Left lung (tissue), 10 donors: ENCODE results near the gene GPC3. TPM values are rescaled to one million over a fixed set of nuclear protein-coding genes. Genes with fewer than 3 reads are reported as not detected.

Source experiments
- ATAC-seq: fragments of 200-7000 bp; cut with Tn5 transposase; one replicate; pipeline ENCODE4 v1.9.1; 2020; ENCODE audit warnings: moderate library complexity
- DNase-seq, 4 donors: peaks; one replicate each; pipeline ENCODE4 v3.0.0-alpha.2; 2013 to 2020
- H3K27ac ChIP-seq, 2 donors: fragments of 200-600 bp; sonication (generic) in 1 of 2; one replicate each; pipeline versions ENCODE4 v1.5.0 to v1.8.0; 2020 to 2021
- H3K27me3 ChIP-seq, 2 donors: fragments of 200-600 bp; sonication (generic) in 1 of 2; one replicate each; pipeline versions ENCODE4 v1.5.0 to v1.8.0; 2020 to 2021
- H3K36me3 ChIP-seq, 2 donors: fragments of 200-600 bp; sonication (generic) in 1 of 2; one replicate each; pipeline versions ENCODE4 v1.5.0 to v1.8.0; 2020 to 2021
- H3K4me1 ChIP-seq, 2 donors: fragments of 200-600 bp; one replicate each; pipeline ENCODE4 v1.8.0; 2021
- H3K4me3 ChIP-seq, 2 donors: fragments of 200-600 bp; sonication (generic) in 1 of 2; one replicate each; pipeline versions ENCODE4 v1.5.0 to v1.8.0; 2020 to 2021; ENCODE audit warnings: mild to moderate bottlenecking in 1 of 2
- H3K9me3 ChIP-seq, 2 donors: fragments of 200-600 bp; sonication (generic) in 1 of 2; one replicate each; pipeline versions ENCODE4 v1.5.0 to v1.8.0; 2020 to 2021
- CTCF ChIP-seq, 2 donors: fragments of 200-600 bp; sonication (generic) in 1 of 2; IDR thresholded peaks; one replicate each; pipeline versions ENCODE4 v1.5.0 to v1.8.0; 2021; ENCODE audit warnings: antibody characterized with exemption in 2 of 2
- intact Hi-C, 2 donors: fragments of 100-400 bp; cut with DNase I; formaldehyde crosslinking; loops; one replicate each; pipeline versions ENCODE4 v1.11.2 to v1.14.2; 2022
- polyA plus RNA-seq, 6 donors: library from polyadenylated mRNA; unstranded; fragments of 120-200 nt; gene quantifications; one replicate each; pipeline ENCODE4 v1.2.1, GENCODE V29; 2013; ENCODE audit not compliant: insufficient read length in 6 of 6
- total RNA-seq, 2 donors: library from RNA; stranded (reverse); fragmentation: NEBNext Ultra II Directional; extraction: Animal tissue kit (Norgen Biotek cat#: 25700); gene quantifications; one replicate each; pipeline ENCODE4 v1.2.1, GENCODE V29; 2021
- donor health status: DM: no; HTN: yes; CAD: no.
- donor health status: DM: no; HTN: no; CAD: no.

Gene GPC3
- total and polyA plus RNA-seq, 8 donors = 42.1 to 581 (median 448) TPM

- H3K27ac ChIP-seq = no peak overlapping the region
- H3K9me3 ChIP-seq = no peaks in the 10 kb centered on the region
- intact Hi-C loops = no loop called here
- no peaks in the 10 kb centered on the region for H3K27me3 ChIP-seq
- DNase-seq (no peak), ATAC-seq (no peak)
- no peak for TF ChIP-seq CTCF (IDR thresholded peaks at IDR 0.05)
- no peaks in the 10 kb centered on the region for H3K36me3 ChIP-seq
- H3K4me1 ChIP-seq = no peaks in the 10 kb centered on the region
- H3K4me3 ChIP-seq = no peak overlapping the region
These were observed 488.0 kb downstream of the GPC3 start for GRCh38 chrX:133497356-133497755.

- Histone ChIP-seq H3K9me3 (no peaks in the 10 kb centered on the region), H3K4me1 (no peaks in the 10 kb centered on the region), H3K36me3 (no peaks in the 10 kb centered on the region), H3K4me3 (no peak overlapping the region), H3K27ac (no peak overlapping the region), H3K27me3 (no peaks in the 10 kb centered on the region)
- DNase-seq (peak in 1 of 4 donors; percentile 20), ATAC-seq (peak; percentile 70)
- intact Hi-C loops = no loop called here
- no peak for TF ChIP-seq CTCF (IDR thresholded peaks at IDR 0.05)
These were observed 489.7 kb downstream of the GPC3 start for GRCh38 chrX:133495464-133496391.

GRCh38 chrX:133493366-133493765, 492.0 kb downstream of the GPC3 start:
- TF ChIP-seq CTCF (IDR thresholded peaks at IDR 0.05) = no peak
- ATAC-seq (peak; percentile 50), DNase-seq (no peak)
- H3K36me3 ChIP-seq = no peaks in the 10 kb centered on the region
- intact Hi-C loops = no loop called here
- no peaks in the 10 kb centered on the region for H3K4me1 ChIP-seq
- no peaks in the 10 kb centered on the region for H3K27me3 ChIP-seq
- no peaks in the 10 kb centered on the region for H3K9me3 ChIP-seq
- no peak overlapping the region for H3K4me3 ChIP-seq
- no peak overlapping the region for H3K27ac ChIP-seq

- H3K4me3 ChIP-seq = no peak overlapping the region
- H3K27me3 ChIP-seq = no peaks in the 10 kb centered on the region
- H3K27ac ChIP-seq = no peak overlapping the region
- ATAC-seq (no peak), DNase-seq (no peak)
- H3K36me3 ChIP-seq = no peaks in the 10 kb centered on the region
- H3K4me1 ChIP-seq = no peaks in the 10 kb centered on the region
- H3K9me3 ChIP-seq = no peaks in the 10 kb centered on the region
- intact Hi-C loops = no loop called here
- TF ChIP-seq CTCF (IDR thresholded peaks at IDR 0.05) = no peak
These were observed 494.4 kb downstream of the GPC3 start for GRCh38 chrX:133490955-133491354.
